DMS153 (cell line): ENCODE data around the gene TMPRSS6.

ENCODE experiments used
- DNase-seq: peaks from one replicate; lab custom pipeline; 2025; lab: John Stamatoyannopoulos, UW

Gene TMPRSS6

DNA sequence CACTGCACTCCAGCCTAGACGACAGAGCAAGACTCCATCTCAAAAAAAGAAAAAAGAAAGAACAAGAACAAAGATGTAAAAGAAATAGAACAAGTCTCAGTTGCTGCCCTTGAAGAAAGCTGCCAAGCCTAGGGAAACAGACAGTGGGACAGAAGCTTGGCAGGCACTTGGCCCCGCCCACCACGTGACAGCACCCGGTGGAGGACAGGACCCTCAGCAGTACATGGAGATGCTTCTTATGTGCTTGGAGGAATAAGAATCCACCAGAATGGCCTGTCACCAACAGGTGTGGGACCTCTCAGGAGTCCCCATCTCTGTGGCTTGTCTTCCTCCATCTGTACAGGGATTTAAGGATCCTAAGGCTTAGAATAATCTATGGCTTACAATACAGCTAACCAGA, 7.6 kb upstream of the TMPRSS6 start:
- no peak for DNase-seq

DNA sequence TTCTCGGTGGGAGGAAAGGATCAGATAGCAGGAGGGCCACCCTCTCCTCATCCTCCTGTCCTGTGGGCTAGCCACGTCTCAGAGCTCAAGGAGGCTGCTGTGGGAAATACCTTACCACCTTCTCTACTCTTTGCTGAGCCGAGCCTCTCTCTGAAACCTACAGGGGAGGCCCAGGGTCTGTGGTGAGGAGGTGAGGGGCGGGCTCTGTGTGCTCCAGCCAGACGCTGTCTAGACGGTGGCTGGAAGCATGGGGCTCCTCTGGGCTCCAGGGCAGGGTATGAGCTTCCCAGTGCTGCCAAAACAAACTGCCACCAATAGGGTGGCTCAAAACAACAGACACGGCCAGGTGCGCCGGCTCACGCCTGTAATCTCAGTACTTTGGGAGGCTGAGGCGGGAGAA, 5.5 kb upstream of the TMPRSS6 start:
- DNase-seq: no peak

DNA sequence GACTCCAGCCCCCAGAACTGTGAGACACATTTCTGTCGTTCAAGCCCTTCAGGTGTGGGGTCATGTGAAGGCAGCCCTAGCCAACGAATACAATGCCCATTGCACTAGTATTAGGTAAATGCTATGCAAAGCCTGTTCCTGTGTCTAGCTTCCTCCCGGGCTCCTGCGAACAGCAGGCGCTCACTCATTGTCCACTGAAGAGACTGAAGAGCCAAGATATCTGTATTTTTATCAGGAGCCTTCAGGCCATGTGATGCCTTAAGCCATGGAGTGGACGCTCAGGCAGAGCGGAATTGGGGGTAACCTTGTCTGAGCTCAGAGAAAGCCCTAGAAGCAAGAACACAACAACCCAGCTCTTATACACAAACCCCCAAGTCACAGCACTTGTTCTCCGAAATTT, 4.2 kb upstream of the TMPRSS6 start:
- DNase-seq: no peak

DNA sequence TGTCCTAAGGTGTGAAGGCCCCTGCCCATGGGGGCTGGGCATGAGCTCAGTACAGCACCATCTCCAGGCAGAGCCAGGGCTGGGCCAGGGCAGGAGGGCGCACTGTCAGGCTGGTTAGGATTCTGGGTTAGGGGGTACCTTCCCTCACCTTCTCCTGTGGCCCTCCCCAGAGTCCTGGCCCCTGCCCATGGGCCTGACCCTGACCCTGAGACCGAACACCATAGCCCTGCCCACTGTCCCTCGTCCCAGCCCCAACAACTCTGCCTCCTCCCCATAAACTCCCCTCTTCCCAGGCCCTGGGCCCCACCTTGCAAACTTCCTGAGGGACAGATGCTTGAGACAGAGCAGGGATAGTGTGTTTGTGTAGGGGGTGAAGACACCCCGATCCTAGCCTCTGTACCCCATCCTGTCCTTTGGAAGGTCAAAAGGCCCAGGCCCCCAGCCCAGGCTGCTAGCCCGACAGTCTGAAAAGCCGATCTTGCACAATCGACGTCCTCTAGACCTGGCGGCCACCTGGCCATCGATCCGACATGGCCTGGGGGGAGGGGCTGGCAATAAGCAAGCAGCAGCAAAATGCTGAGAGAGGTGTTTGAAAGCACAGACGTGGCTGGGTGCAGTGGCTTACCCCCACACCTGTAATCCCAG, 2.7 kb upstream of the TMPRSS6 start:
- DNase-seq: no peak

GRCh38 chr22:37111156-37111717, 1.7 kb upstream of the TMPRSS6 start:
- no peak for DNase-seq

- no peak for DNase-seq
Measured at GRCh38 chr22:37107816-37108621, 1.5 kb downstream of the TMPRSS6 start.

DNA sequence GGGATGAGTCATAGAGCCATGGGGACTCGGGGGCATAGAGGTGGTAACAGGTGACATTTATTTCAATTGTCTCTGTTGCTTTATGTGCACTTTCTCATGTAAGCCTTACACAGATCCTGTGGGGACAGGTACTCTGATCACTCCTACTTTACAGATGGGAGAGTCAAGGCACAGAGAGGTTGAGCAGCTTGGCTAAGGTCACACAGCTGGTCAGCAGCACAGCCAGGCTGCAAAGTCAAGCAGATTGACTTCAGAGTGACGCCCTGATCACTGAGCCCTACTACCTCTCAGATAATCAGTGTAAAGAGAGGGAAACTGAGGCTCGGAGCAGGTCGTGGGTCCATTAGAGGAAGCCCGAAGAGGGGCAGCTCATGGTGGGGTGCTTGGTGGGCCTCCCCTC, 3.5 kb downstream of the TMPRSS6 start:
- DNase-seq: no peak

GRCh38 chr22:37105154-37105553, 4.4 kb downstream of the TMPRSS6 start:
- DNase-seq: no peak

GRCh38 chr22:37103656-37104452, 5.7 kb downstream of the TMPRSS6 start:
- DNase-seq: no peak

- no peak for DNase-seq
Measured at GRCh38 chr22:37103151-37103550, 6.4 kb downstream of the TMPRSS6 start.

GRCh38 chr22:37101311-37102066, 8.0 kb downstream of the TMPRSS6 start:
- DNase-seq: no peak

DNA sequence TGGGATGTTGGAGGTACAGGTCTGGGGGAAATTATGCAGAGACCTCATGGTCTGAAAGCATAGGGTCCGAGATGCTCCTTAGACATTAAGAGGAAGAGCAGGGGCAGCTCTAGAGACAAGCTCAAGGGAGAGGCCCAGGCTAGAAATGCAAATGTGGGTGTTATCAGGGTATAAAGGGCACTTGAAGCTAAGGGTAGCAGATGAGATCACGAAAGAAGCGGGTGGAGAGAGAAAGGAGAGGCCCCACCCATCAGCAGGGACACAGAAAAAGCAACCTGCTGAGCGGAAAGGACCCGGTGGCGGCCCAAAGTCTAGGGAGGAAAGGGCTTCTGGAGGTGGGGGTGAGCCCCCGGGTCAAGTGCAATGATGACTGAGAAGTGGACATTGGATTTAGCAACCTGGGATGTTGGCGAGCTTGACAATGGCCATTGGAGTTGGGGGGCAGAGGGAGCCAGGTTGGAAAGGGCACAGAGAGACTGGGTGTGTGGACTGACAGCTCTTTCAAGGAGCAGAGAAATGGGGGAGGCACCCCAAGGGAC, 8.9 kb downstream of the TMPRSS6 start:
- DNase-seq: no peak

DNA sequence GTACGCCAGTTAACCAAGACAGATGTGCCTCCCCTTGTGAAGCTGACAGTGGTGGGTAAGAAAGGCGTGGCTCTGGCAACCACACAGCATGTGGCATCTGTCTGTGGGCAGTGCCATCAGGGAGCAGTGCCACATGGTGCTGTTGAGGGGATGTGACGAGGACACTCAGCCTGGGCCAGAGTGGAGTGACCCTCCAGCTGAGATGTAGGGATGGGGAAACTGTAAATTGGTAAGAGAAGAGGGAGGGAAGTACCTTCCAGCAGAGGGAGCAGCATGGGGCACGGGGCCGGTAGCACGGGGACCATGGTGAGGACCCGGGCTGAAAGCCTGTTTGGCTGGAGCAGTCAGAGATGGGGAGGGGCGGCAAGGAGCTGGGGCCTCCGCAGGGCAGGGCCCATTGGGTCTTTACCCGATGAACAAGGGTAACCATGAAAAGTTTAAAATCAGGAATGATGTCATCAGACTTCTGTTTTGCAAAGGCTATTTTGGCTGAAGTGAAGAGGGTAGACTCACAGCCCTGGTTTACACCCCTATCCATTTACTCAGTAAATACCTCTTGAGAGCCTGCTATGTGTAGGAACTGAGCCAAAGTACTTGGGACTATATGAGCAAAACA, 10.4 kb downstream of the TMPRSS6 start:
- DNase-seq: peak; percentile 47

DNA sequence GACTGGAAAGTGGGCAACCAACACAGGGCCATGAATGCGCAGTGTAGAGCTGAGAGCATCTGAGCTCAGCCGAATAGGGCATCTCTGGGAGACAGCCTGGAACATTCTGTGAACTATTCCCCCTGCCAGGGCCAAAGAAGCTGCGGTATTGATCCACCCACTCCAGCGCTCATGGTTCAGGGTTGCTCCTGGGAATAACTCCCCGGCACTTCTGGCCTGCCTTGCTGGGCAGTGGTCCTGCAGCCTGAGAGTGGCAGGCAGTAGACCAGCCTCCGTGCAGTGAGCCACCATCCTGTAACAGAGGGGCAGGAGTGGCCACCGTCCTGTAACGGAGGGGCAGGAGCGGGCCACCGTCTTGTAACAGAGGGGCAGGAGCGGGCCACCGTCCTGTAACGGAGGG, 12.2 kb downstream of the TMPRSS6 start:
- no peak for DNase-seq

DNA sequence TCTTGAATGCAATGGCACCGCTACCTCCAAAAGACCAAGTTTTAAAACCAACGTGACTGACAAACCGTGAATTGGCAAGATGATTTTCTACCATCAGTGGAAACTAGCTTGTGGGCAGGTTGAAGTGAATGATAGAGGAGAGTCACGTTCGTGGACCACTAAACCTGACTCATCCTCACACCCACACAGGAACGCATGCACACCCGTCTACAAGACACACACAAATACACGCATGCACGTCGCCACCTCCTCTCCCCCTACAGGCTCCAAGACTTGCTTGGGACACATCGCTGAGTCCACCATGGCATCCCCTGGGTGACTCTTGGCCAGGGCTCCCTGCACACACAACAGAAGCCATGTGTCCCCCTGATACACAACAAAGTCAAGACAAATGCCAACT, 14.4 kb downstream of the TMPRSS6 start:
- DNase-seq: no peak

DNA sequence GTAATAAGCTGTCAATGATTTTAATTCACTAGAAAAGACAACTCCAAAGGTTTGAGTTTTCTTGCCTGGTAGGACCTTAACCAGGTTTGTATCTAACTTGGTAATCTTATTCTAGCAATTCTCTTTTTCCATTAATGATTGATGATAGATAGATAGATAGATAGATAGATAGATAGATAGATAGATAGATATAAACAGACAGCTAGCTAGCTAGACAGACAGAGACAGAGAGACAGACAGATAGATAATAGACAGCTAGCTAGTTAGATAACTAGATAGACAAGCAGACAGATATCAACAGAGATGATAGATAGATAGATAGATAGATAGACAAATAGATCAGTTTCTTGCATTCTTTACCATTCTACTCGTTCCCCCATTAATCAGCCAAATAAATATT, 15.3 kb downstream of the TMPRSS6 start:
- no peak for DNase-seq

DNA sequence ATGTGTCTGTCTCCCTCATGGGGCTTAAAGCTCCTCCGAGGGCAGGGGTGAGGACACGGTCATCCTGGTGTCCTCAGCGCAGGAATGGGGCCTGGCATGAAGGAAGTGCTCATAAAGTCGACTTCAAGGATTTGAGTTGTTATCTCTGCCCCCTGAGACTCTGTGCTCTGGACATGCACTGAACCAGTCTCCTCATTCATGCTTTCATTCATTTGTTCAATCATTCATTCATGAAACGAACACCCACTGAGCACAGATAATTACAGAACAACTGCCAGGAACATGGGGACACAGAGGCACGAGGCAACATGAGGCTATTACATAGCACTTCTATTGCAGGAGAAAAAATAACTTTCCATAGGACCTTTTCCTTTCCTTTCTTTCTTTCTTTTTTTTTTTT, 16.5 kb downstream of the TMPRSS6 start:
- no peak for DNase-seq

GRCh38 chr22:37091994-37092393, 17.5 kb downstream of the TMPRSS6 start:
- no peak for DNase-seq

DNA sequence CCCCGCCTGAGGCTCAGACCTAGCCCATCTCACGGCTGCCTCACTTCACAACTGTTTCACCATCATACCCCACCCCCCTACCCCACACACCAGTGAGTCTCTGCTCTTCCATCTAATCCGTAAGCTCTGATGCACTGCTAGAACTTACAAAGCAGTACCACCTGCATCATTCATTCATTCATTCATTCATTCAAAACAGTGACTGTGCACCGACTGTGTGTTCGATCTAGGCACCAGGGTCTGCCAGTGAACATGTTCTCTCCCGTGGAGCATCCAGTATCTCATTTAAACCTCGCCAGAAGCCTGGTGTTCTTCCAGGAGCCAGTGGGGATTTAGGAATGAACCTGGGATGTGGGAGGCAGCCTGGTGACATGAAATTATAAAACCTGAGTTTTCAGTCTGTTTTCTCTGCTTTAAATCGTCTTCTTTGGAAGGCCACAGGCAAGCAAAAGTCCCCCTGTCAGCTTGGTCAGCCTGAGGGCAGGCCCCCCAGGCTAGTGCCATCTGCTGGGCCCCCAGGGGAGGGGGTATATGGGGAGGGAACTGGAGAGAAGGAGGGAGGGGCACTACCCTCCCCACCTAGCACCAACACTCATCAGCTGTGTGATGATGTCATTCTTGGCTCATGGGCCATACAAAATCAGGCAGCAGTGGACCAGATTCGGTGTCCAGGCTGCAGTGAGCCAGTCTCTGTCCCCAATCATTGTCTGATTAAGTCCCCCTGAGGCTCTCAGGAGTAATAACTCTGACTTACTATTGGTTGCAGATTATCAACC, 18.4 kb downstream of the TMPRSS6 start:
- DNase-seq: no peak

DNA sequence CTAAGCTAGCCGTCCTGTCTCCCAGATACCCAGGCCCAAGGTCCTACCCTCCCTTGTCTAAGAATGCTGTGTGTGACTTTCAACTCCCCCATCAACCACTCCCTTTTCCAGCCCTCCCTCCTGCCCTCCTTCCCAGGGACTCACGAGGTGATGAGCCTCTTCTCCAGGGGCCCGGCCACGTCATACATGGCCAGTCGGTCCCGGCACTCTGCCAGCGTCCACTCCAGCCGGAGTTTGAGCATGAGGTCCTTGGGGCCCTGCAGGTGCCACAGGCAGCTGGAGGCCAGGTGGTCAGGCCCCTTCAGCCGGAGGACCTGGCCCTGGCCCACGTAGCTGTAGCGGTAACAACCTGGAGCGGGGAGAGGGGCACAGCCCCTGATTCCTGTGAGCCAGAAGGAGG, 20.1 kb downstream of the TMPRSS6 start:
- no peak for DNase-seq
